T-helper 2 cell treated with Interferon-gamma antibody and Interleukin-4, amounts not matched to agents 100 ng/mL and 5 ng/mL, for 36 hours (primary cell): ENCODE data around the gene TRPV2. TPM values are rescaled to one million over a fixed set of nuclear protein-coding genes. Genes with fewer than 3 reads are reported as not detected.

ENCODE experiments used
- intact Hi-C: fragments of 100-400 bp; cut with micrococcal nuclease; formaldehyde crosslinking; loops from one replicate; pipeline ENCODE4 v1.15.1; 2023
- total RNA-seq: library from RNA; stranded (reverse); gene quantifications from 2 replicates; pipeline ENCODE4 v1.2.3, GENCODE V29; 2022

Gene TRPV2
- total RNA-seq, 1 donor from 2014 or later, result 135 TPM

GRCh38 chr17:16453493-16453851 is 38.1 kb downstream of the TRPV2 start:
- intact Hi-C loops, result loop anchor here (1.0 kb wide), 2 partner anchors 68 to 136 kb away; no protein-coding TSS in a partner anchor

- intact Hi-C loops, result no loop called here
These were observed 40.8 kb downstream of the TRPV2 start for GRCh38 chr17:16455997-16456741.

GRCh38 chr17:16456742-16457316 is 41.5 kb downstream of the TRPV2 start:
- intact Hi-C loops, result no loop called here

- intact Hi-C loops, result no loop called here
These were observed 43.9 kb downstream of the TRPV2 start for GRCh38 chr17:16459271-16459670.

- intact Hi-C loops, result no loop called here
These were observed 44.6 kb downstream of the TRPV2 start for GRCh38 chr17:16459855-16460550.

GRCh38 chr17:16460796-16461605 is 45.6 kb downstream of the TRPV2 start:
- intact Hi-C loops, result no loop called here

GRCh38 chr17:16461606-16461866 is 46.2 kb downstream of the TRPV2 start:
- intact Hi-C loops, result no loop called here

GRCh38 chr17:16462070-16462864 is 46.9 kb downstream of the TRPV2 start:
- intact Hi-C loops, result no loop called here

GRCh38 chr17:16463358-16464302 is 48.3 kb downstream of the TRPV2 start:
- intact Hi-C loops, result no loop called here

- intact Hi-C loops, result no loop called here
These were observed 49.1 kb downstream of the TRPV2 start for GRCh38 chr17:16464303-16465051.

- intact Hi-C loops, result no loop called here
These were observed 49.6 kb downstream of the TRPV2 start for GRCh38 chr17:16465052-16465312.

GRCh38 chr17:16465861-16466338 is 50.5 kb downstream of the TRPV2 start:
- intact Hi-C loops, result no loop called here

- intact Hi-C loops, result no loop called here
These were observed 51.0 kb downstream of the TRPV2 start for GRCh38 chr17:16466407-16466806.

- intact Hi-C loops, result no loop called here
These were observed 51.7 kb downstream of the TRPV2 start for GRCh38 chr17:16467044-16467443.

GRCh38 chr17:16467886-16468285 is 52.5 kb downstream of the TRPV2 start:
- intact Hi-C loops, result no loop called here

- intact Hi-C loops, result no loop called here
These were observed 53.1 kb downstream of the TRPV2 start for GRCh38 chr17:16468428-16468992.

- intact Hi-C loops, result no loop called here
These were observed 54.9 kb downstream of the TRPV2 start for GRCh38 chr17:16470265-16470664.

- intact Hi-C loops, result no loop called here
These were observed 55.9 kb downstream of the TRPV2 start for GRCh38 chr17:16471295-16471694.

GRCh38 chr17:16472539-16472938 is 57.2 kb downstream of the TRPV2 start:
- intact Hi-C loops, result no loop called here
